HUES6 (cell line): ENCODE measurements around the gene CNNM1.

ENCODE experiments used
- H3K27ac ChIP-seq: 2 replicates; pipeline ENCODE4 v1.7.0; 2013; ENCODE audit warnings: low read depth, mild to moderate bottlenecking, low read length, inconsistent platforms
- H3K27me3 ChIP-seq: 2 replicates; pipeline ENCODE4 v1.6.1; 2013; ENCODE audit warnings: low read length; ENCODE audit not compliant: control insufficient read depth, insufficient read depth
- H3K36me3 ChIP-seq: 2 replicates; pipeline ENCODE4 v1.6.1; 2013; ENCODE audit warnings: low read length; ENCODE audit not compliant: control insufficient read depth, insufficient read depth
- H3K4me1 ChIP-seq: 2 replicates; pipeline ENCODE4 v1.6.1; 2013; ENCODE audit warnings: low read length; ENCODE audit not compliant: control insufficient read depth, insufficient read depth
- H3K4me3 ChIP-seq: 2 replicates; pipeline ENCODE4 v1.5.1; 2013; ENCODE audit warnings: low read depth, low read length
- H3K9ac ChIP-seq: one replicate; pipeline ENCODE4 v1.6.1; 2013; ENCODE audit warnings: mild to moderate bottlenecking, low read length
- H3K9me3 ChIP-seq: 2 replicates; pipeline ENCODE4 v1.6.1; 2013; ENCODE audit warnings: low read depth, low read length; ENCODE audit not compliant: control insufficient read depth, insufficient read depth

CNNM1 gene

GRCh38 chr10:99411546-99411945 is 82.4 kb downstream of the CNNM1 start:
- Histone ChIP-seq H3K4me3 (no peak overlapping the region), H3K27me3 (no peaks in the 10 kb centered on the region), H3K27ac (no peak overlapping the region), H3K9ac (no peak overlapping the region), H3K36me3 (peaks cover 21% of the 10 kb centered on the region), H3K9me3 (no peaks in the 10 kb centered on the region), H3K4me1 (no peaks in the 10 kb centered on the region)

- no peak overlapping the region for H3K27ac ChIP-seq
- peaks cover 15% of the 10 kb centered on the region for H3K36me3 ChIP-seq
- H3K4me3 ChIP-seq, result no peak overlapping the region
- no peak overlapping the region for H3K9ac ChIP-seq
- H3K9me3 ChIP-seq, result no peaks in the 10 kb centered on the region
- no peaks in the 10 kb centered on the region for H3K27me3 ChIP-seq
- H3K4me1 ChIP-seq, result no peaks in the 10 kb centered on the region
Measured at GRCh38 chr10:99412099-99412498, 82.9 kb downstream of the CNNM1 start.

- Histone ChIP-seq H3K4me1 (no peaks in the 10 kb centered on the region), H3K9me3 (no peaks in the 10 kb centered on the region), H3K27ac (no peak overlapping the region), H3K27me3 (no peaks in the 10 kb centered on the region), H3K36me3 (peaks cover 25% of the 10 kb centered on the region), H3K9ac (no peak overlapping the region), H3K4me3 (no peak overlapping the region)
Measured at GRCh38 chr10:99418910-99419624, 89.9 kb downstream of the CNNM1 start.

GRCh38 chr10:99419688-99420087 is 90.5 kb downstream of the CNNM1 start:
- Histone ChIP-seq H3K4me3 (no peak overlapping the region), H3K36me3 (peaks cover 29% of the 10 kb centered on the region), H3K27ac (no peak overlapping the region), H3K27me3 (no peaks in the 10 kb centered on the region), H3K9me3 (no peaks in the 10 kb centered on the region), H3K4me1 (no peaks in the 10 kb centered on the region), H3K9ac (no peak overlapping the region)

- peaks cover 41% of the 10 kb centered on the region for H3K36me3 ChIP-seq
- H3K27me3 ChIP-seq, result no peaks in the 10 kb centered on the region
- H3K27ac ChIP-seq, result no peak overlapping the region
- no peak overlapping the region for H3K9ac ChIP-seq
- H3K4me3 ChIP-seq, result no peak overlapping the region
- H3K9me3 ChIP-seq, result no peaks in the 10 kb centered on the region
- no peaks in the 10 kb centered on the region for H3K4me1 ChIP-seq
Measured at GRCh38 chr10:99421233-99421739, 92.1 kb downstream of the CNNM1 start.

GRCh38 chr10:99422529-99423096 is 93.5 kb downstream of the CNNM1 start:
- Histone ChIP-seq H3K4me1 (no peaks in the 10 kb centered on the region), H3K36me3 (peaks cover 41% of the 10 kb centered on the region), H3K27me3 (no peaks in the 10 kb centered on the region), H3K9ac (no peak overlapping the region), H3K9me3 (no peaks in the 10 kb centered on the region), H3K4me3 (no peak overlapping the region), H3K27ac (no peak overlapping the region)

- H3K27me3 ChIP-seq, result no peaks in the 10 kb centered on the region
- H3K9me3 ChIP-seq, result no peaks in the 10 kb centered on the region
- H3K4me3 ChIP-seq, result no peak overlapping the region
- no peak overlapping the region for H3K27ac ChIP-seq
- 0 out of 2 replicates have a peak, but pooled peaks cover 5% of the 10 kb centered on the region for H3K4me1 ChIP-seq
- peaks cover 30% of the 10 kb centered on the region for H3K36me3 ChIP-seq
- no peak overlapping the region for H3K9ac ChIP-seq
Measured at GRCh38 chr10:99424656-99425055, 95.5 kb downstream of the CNNM1 start.

- Histone ChIP-seq H3K4me1 (0 out of 2 replicates have a peak, but pooled peaks cover 6% of the 10 kb centered on the region), H3K4me3 (no peak overlapping the region), H3K36me3 (peaks cover 25% of the 10 kb centered on the region), H3K27ac (no peak overlapping the region), H3K9ac (no peak overlapping the region), H3K9me3 (no peaks in the 10 kb centered on the region), H3K27me3 (no peaks in the 10 kb centered on the region)
Measured at GRCh38 chr10:99425204-99425603, 96.0 kb downstream of the CNNM1 start.

- no peak overlapping the region for H3K9ac ChIP-seq
- no peak overlapping the region for H3K27ac ChIP-seq
- H3K36me3 ChIP-seq, result peaks cover 16% of the 10 kb centered on the region
- 0 out of 2 replicates have a peak, but pooled peaks cover 6% of the 10 kb centered on the region for H3K4me1 ChIP-seq
- H3K4me3 ChIP-seq, result no peak overlapping the region
- no peaks in the 10 kb centered on the region for H3K9me3 ChIP-seq
- H3K27me3 ChIP-seq, result no peaks in the 10 kb centered on the region
Measured at GRCh38 chr10:99426689-99427088, 97.5 kb downstream of the CNNM1 start.

GRCh38 chr10:99427566-99428190 is 98.5 kb downstream of the CNNM1 start:
- no peak overlapping the region for H3K9ac ChIP-seq
- H3K27me3 ChIP-seq, result no peaks in the 10 kb centered on the region
- no peak overlapping the region for H3K4me3 ChIP-seq
- peaks cover 16% of the 10 kb centered on the region for H3K36me3 ChIP-seq
- no peaks in the 10 kb centered on the region for H3K9me3 ChIP-seq
- H3K27ac ChIP-seq, result no peak overlapping the region
- 0 out of 2 replicates have a peak, but pooled peaks cover 6% of the 10 kb centered on the region for H3K4me1 ChIP-seq

GRCh38 chr10:99429517-99430095 is 100.5 kb downstream of the CNNM1 start:
- Histone ChIP-seq H3K4me3 (peak overlapping the region; percentile 100), H3K36me3 (peaks cover 13% of the 10 kb centered on the region), H3K9ac (peak overlapping the region; percentile 95), H3K27me3 (no peaks in the 10 kb centered on the region), H3K27ac (peak overlapping the region; percentile 90), H3K9me3 (no peaks in the 10 kb centered on the region), H3K4me1 (0 out of 2 replicates have a peak, but pooled peaks cover 6% of the 10 kb centered on the region)
